ENCODE measurements around the gene CLCF1. TPM values are rescaled to one million over a fixed set of nuclear protein-coding genes. Genes with fewer than 3 reads are reported as not detected.

The CLCF1 gene
- total and polyA plus RNA-seq, 2 donors (not counting 3 experiments of a cell fraction or from before 2014, with no cell fraction given) = 5.8 to 6.5 TPM

GRCh38 chr11:67315325-67315909 lies 58.0 kb downstream of the CLCF1 start:
- dilution Hi-C loops (cut with MboI; ENCODE audit: extremely low pct_ligation_motif_present, low sequenced_read_pairs) = no loop called here
- Histone ChIP-seq H3K9ac (replicated peaks; ENCODE audit: extremely low read depth, insufficient read depth, low read length) (no peak overlapping the region), H3K36me3 (ENCODE audit: control insufficient read depth in 2 of 2, extremely low read depth in 1 of 2, insufficient read depth in 2 of 2, low read length in 2 of 2) (peaks cover 0 to 2% of the 10 kb centered on the region in 2 experiments), H3K9me1 (replicated peaks; ENCODE audit: control insufficient read depth, extremely low read depth, insufficient read depth, low read length) (no peaks in the 10 kb centered on the region), H2AFZ (ENCODE audit: low read depth, low read length) (no peak overlapping the region), H4K20me1 (replicated peaks; ENCODE audit: control insufficient read depth, extremely low read depth, insufficient read depth, low read length) (no peaks in the 10 kb centered on the region), H3K4me1 (ENCODE audit: control insufficient read depth, extremely low read depth, insufficient read depth, low read length) (peaks cover 6% of the 10 kb centered on the region), H3K27ac (ENCODE audit: insufficient read depth, low read depth, low read length) (no peak overlapping the region), H3K27me3 (ENCODE audit: control insufficient read depth in 2 of 2, insufficient read depth in 2 of 2, low read length in 2 of 2) (no peaks in the 10 kb centered on the region), H3K4me3 (replicated peaks in 1 of 3; ENCODE audit: insufficient read depth in 1 of 3, low read depth in 1 of 3, low read length in 3 of 3) (no peak overlapping the region), H3K79me2 (ENCODE audit: control insufficient read depth, insufficient read depth, low read length) (no peaks in the 10 kb centered on the region), H3K9me3 (replicated peaks; ENCODE audit: control insufficient read depth, insufficient read depth, low read length) (no peaks in the 10 kb centered on the region), H3K4me2 (ENCODE audit: insufficient read depth, low read length) (no peak overlapping the region)
- POLR2A ChIA-PET = interaction anchor here (1.5 kb wide), 1 partner anchor 13 kb away, joined by 6 read pairs; the partner anchor contains the start of gene SSH3
- no TSS peak for BruUV-seq (replicated peaks)
- intact Hi-C loops (cut with micrococcal nuclease) = no loop called here
- DNase-seq (ENCODE audit: low read depth, low spot score) = no peak
- FAIRE-seq = no peak
- no peak for TF ChIP-seq POLR2A (IDR thresholded peaks at IDR 0.05; ENCODE audit: low read depth, low read length)
- no peak for TF ChIP-seq MYC (IDR thresholded peaks at IDR 0.05; ENCODE audit: low read depth, low read length)
- no peak for TF ChIP-seq CTCF (IDR thresholded peaks at IDR 0.05; ENCODE audit: extremely low read depth in 1 of 2, insufficient read depth in 1 of 2, low read depth in 1 of 2, low read length in 2 of 2)
- no peak for TF ChIP-seq POLR2AphosphoS5 (IDR thresholded peaks at IDR 0.05; ENCODE audit: insufficient read depth, low read depth, low read length)
- TF ChIP-seq JUN (IDR thresholded peaks at IDR 0.05; ENCODE audit: borderline replicate concordance, insufficient read depth, insufficient read length, low read depth) = no peak
- TF ChIP-seq EZH2 (IDR thresholded peaks at IDR 0.05; ENCODE audit: borderline replicate concordance, low read depth, low read length, severe bottlenecking) = no peak
- TF ChIP-seq MAX (IDR thresholded peaks at IDR 0.05; ENCODE audit: insufficient read depth, insufficient read length) = no peak
- TF ChIP-seq GATA2 (IDR thresholded peaks at IDR 0.05; ENCODE audit: insufficient read depth, insufficient read length, low read depth, low read length) = no peak
- no peak for TF ChIP-seq FOS (IDR thresholded peaks at IDR 0.05; ENCODE audit: borderline replicate concordance, insufficient read depth, low read length)
- CTCF ChIA-PET = interaction anchor here (0.6 to 9.2 kb wide), 8 partner anchors 24 to 293 kb away, joined by 3 to 83 read pairs (median 4); partner anchors contain the start of gene ANKRD13D

Measured in endothelial cell of umbilical vein (primary cell).